Endothelial cell of umbilical vein (primary cell): Measurements from ENCODE around the gene WDR4. TPM values are rescaled to one million over a fixed set of nuclear protein-coding genes. Genes with fewer than 3 reads are reported as not detected.

Experiments used
- BruUV-seq: library from RNA; stranded (reverse); fragments of 400-500 nt; replicated peaks from 2 replicates; lab custom pipeline; 2021; lab: Mats Ljungman, UMichigan
- CTCF ChIA-PET: fragments of 300-600, 350-600 bp; sonication (Branson Sonifier 250); formaldehyde crosslinking; loops from one replicate; lab custom pipeline; 2021; ENCODE audit warnings: antibody characterized with exemption, inconsistent platforms; lab: Charles Lee
- POLR2A ChIA-PET: fragments of 300-600, 350-600 bp; sonication (Branson Sonifier 250); formaldehyde crosslinking; loops from one replicate; lab custom pipeline; 2021; ENCODE audit warnings: antibody characterized with exemption, inconsistent platforms; lab: Charles Lee
- DNase-seq: peaks from one replicate; pipeline ENCODE4 v3.0.0-alpha.2; 2011; ENCODE audit warnings: low read depth, low spot score
- FAIRE-seq: peaks from 2 replicates; lab custom pipeline; 2011; peaks lifted over from hg19 to GRCh38; lab: Jason Lieb, UNC
- H2AFZ ChIP-seq: 2 replicates; pipeline ENCODE4 v1.6.0; 2012; ENCODE audit warnings: low read depth, low read length, control low read depth, inconsistent platforms
- H3K27ac ChIP-seq: 2 replicates; pipeline ENCODE4 v1.5.1; 2011; ENCODE audit warnings: low read depth, mild to moderate bottlenecking, control low read depth, low read length, moderate library complexity; ENCODE audit not compliant: insufficient read depth
- H3K27me3 ChIP-seq, 2 experiments: 2 replicates each; pipeline versions ENCODE4 v1.6.0 to v1.6.1; 2011; ENCODE audit warnings: low read length in 2 of 2, mixed read lengths in 1 of 2; ENCODE audit not compliant: control insufficient read depth in 2 of 2, insufficient read depth in 2 of 2
- H3K36me3 ChIP-seq, 2 experiments: 2 replicates in 1 of 2; 3 replicates in 1 of 2; pipeline ENCODE4 v1.5.1; 2011; ENCODE audit warnings: low read length in 2 of 2, mild to moderate bottlenecking in 1 of 2, moderate library complexity in 1 of 2; ENCODE audit not compliant: control insufficient read depth in 2 of 2, insufficient read depth in 2 of 2; ENCODE audit errors: extremely low read depth in 1 of 2
- H3K4me1 ChIP-seq: 3 replicates; pipeline ENCODE4 v1.5.1; 2011; ENCODE audit warnings: mild to moderate bottlenecking, low read length; ENCODE audit not compliant: control insufficient read depth, insufficient read depth; ENCODE audit errors: extremely low read depth
- H3K4me2 ChIP-seq: 2 replicates; pipeline ENCODE4 v1.6.1; 2011; ENCODE audit warnings: low read length, control low read depth, mixed read lengths; ENCODE audit not compliant: insufficient read depth
- H3K4me3 ChIP-seq, 3 experiments: fragments of 200-600 bp in 1 of 3; sonication (generic), shearing (Covaris generic) in 1 of 3; replicated peaks in 1 of 3; 2 replicates each; pipeline ENCODE4 v1.5.1; 2011 to 2016; ENCODE audit warnings: control low read depth in 3 of 3, low read length in 3 of 3, mild to moderate bottlenecking in 2 of 3, inconsistent platforms in 1 of 3, low read depth in 1 of 3, moderate library complexity in 1 of 3; ENCODE audit not compliant: insufficient read depth in 1 of 3
- H3K79me2 ChIP-seq: 2 replicates; pipeline ENCODE4 v1.6.0; 2012; ENCODE audit warnings: low read length, inconsistent platforms; ENCODE audit not compliant: control insufficient read depth, insufficient read depth
- H3K9ac ChIP-seq: replicated peaks from 2 replicates; pipeline ENCODE3; 2011; ENCODE audit warnings: low read length, control low read depth; ENCODE audit not compliant: insufficient read depth; ENCODE audit errors: extremely low read depth
- H3K9me1 ChIP-seq: replicated peaks from 3 replicates; pipeline ENCODE4 v1.6.0; 2011; ENCODE audit warnings: mild to moderate bottlenecking, low read length; ENCODE audit not compliant: control insufficient read depth, insufficient read depth; ENCODE audit errors: extremely low read depth
- H3K9me3 ChIP-seq: replicated peaks from 2 replicates; pipeline ENCODE4 v1.5.1; 2012; ENCODE audit warnings: low read length, inconsistent platforms; ENCODE audit not compliant: control insufficient read depth, insufficient read depth
- H4K20me1 ChIP-seq: replicated peaks from 2 replicates; pipeline ENCODE3; 2011; ENCODE audit warnings: mild to moderate bottlenecking, low read length; ENCODE audit not compliant: control insufficient read depth, insufficient read depth; ENCODE audit errors: extremely low read depth
- EZH2 ChIP-seq: IDR thresholded peaks from 2 replicates; pipeline ENCODE4 v1.6.1; 2012; ENCODE audit warnings: borderline replicate concordance, low read depth, mild to moderate bottlenecking, moderate library complexity, low read length, inconsistent platforms; ENCODE audit not compliant: severe bottlenecking
- FOS ChIP-seq: IDR thresholded peaks from 2 replicates; pipeline ENCODE4 v1.6.1; 2011; ENCODE audit warnings: mild to moderate bottlenecking, low read length, moderate library complexity, borderline replicate concordance; ENCODE audit not compliant: insufficient read depth
- GATA2 ChIP-seq: IDR thresholded peaks from 2 replicates; pipeline ENCODE4 v1.7.0; 2011; ENCODE audit warnings: low read depth, mild to moderate bottlenecking, moderate library complexity, mixed read lengths, low read length; ENCODE audit not compliant: insufficient read length, insufficient read depth
- JUN ChIP-seq: IDR thresholded peaks from 2 replicates; pipeline ENCODE4 v1.6.1; 2011; ENCODE audit warnings: borderline replicate concordance, low read depth; ENCODE audit not compliant: insufficient read length, insufficient read depth
- MAX ChIP-seq: IDR thresholded peaks from 2 replicates; pipeline ENCODE4 v1.6.1; 2011; ENCODE audit not compliant: insufficient read depth, insufficient read length
- MYC ChIP-seq: IDR thresholded peaks from one replicate; pipeline ENCODE4 v1.6.1; 2011; ENCODE audit warnings: mild to moderate bottlenecking, low read depth, low read length
- POLR2A ChIP-seq: IDR thresholded peaks from 2 replicates; pipeline ENCODE4 v1.6.1; 2012; ENCODE audit warnings: low read depth, mild to moderate bottlenecking, control low read depth, low read length
- POLR2AphosphoS5 ChIP-seq: IDR thresholded peaks from 2 replicates; pipeline ENCODE4 v1.6.1; 2012; ENCODE audit warnings: low read depth, mild to moderate bottlenecking, control low read depth, low read length, moderate library complexity; ENCODE audit not compliant: insufficient read depth
- dilution Hi-C: fragments of 300-500 bp; cut with MboI; formaldehyde crosslinking; loops from one replicate; pipeline ENCODE4 v1.15.0; 2019; ENCODE audit warnings: low sequenced_read_pairs; ENCODE audit not compliant: extremely low pct_ligation_motif_present
- intact Hi-C: fragments of 100-400 bp; cut with micrococcal nuclease; formaldehyde crosslinking; loops from one replicate; pipeline ENCODE4 v1.10.0; 2022
- polyA plus RNA-seq, 4 experiments: library from polyadenylated mRNA; depleted of rRNA in 3 of 4; stranded (reverse) in 3 of 4; unstranded in 1 of 4; fragments of >200 nt; gene quantifications; 2 replicates each; pipeline versions ENCODE4 v1.2.1 to v1.2.3, GENCODE V29; 2011 to 2012; ENCODE audit warnings: missing spikeins in 1 of 4
- total RNA-seq: library from RNA; stranded (reverse); gene quantifications from 2 replicates; pipeline ENCODE4 v1.2.3, GENCODE V29; 2021
- TF ChIP-seq, protein P1 (sequence below), 2 donors: IDR thresholded peaks; 1 replicate in 1 of 2; 2 replicates in 1 of 2; pipeline ENCODE4 v1.5.1; 2011; ENCODE audit warnings: low read length in 2 of 2, mild to moderate bottlenecking in 2 of 2, moderate library complexity in 2 of 2, control low read depth in 1 of 2, inconsistent platforms in 1 of 2, low read depth in 1 of 2; ENCODE audit not compliant: insufficient read depth in 1 of 2; ENCODE audit errors: extremely low read depth in 1 of 2

WDR4 gene
- total and polyA plus RNA-seq, 2 donors (not counting 3 experiments of a cell fraction or from before 2014, with no cell fraction given), result 24.5 to 40.0 TPM

DNA sequence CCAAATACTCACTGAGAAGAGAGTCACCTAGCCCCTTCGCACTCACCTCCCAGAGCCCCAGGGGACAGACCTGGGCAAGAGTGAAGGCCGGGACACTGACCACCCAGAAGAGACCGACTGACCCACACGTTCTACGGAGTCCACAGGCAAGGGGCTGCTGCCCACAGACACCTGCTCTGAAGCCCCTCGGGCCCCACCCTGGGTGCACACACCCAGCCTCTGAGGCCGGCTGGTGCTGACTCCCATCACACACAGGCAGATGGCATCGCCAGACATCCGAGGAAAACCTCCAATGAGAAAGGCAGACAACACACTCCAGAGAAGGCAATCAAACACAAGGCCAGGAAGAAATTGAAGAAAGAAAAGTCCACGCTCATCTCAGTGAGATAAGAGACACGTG is 22.1 kb downstream of the WDR4 start:
- intact Hi-C loops (no loop called here), dilution Hi-C loops (no loop called here)
- POLR2A ChIA-PET, result no interaction called here
- Histone ChIP-seq H3K4me3 (no peak overlapping the region), H2AFZ (no peak overlapping the region), H3K4me1 (peaks cover 10% of the 10 kb centered on the region), H3K79me2 (peaks cover 34% of the 10 kb centered on the region), H3K9ac (no peak overlapping the region), H4K20me1 (no peaks in the 10 kb centered on the region), H3K9me3 (no peaks in the 10 kb centered on the region), H3K27ac (no peak overlapping the region), H3K36me3 (peaks cover 8 to 60% of the 10 kb centered on the region in 2 experiments), H3K27me3 (no peaks in the 10 kb centered on the region), H3K9me1 (no peaks in the 10 kb centered on the region), H3K4me2 (no peak overlapping the region)
- TF ChIP-seq GATA2 (no peak), JUN (no peak), POLR2AphosphoS5 (no peak), FOS (no peak), MAX (no peak), POLR2A (no peak), MYC (no peak), EZH2 (no peak)
- TF ChIP-seq, protein P1, sequence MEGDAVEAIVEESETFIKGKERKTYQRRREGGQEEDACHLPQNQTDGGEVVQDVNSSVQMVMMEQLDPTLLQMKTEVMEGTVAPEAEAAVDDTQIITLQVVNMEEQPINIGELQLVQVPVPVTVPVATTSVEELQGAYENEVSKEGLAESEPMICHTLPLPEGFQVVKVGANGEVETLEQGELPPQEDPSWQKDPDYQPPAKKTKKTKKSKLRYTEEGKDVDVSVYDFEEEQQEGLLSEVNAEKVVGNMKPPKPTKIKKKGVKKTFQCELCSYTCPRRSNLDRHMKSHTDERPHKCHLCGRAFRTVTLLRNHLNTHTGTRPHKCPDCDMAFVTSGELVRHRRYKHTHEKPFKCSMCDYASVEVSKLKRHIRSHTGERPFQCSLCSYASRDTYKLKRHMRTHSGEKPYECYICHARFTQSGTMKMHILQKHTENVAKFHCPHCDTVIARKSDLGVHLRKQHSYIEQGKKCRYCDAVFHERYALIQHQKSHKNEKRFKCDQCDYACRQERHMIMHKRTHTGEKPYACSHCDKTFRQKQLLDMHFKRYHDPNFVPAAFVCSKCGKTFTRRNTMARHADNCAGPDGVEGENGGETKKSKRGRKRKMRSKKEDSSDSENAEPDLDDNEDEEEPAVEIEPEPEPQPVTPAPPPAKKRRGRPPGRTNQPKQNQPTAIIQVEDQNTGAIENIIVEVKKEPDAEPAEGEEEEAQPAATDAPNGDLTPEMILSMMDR (IDR thresholded peaks at IDR 0.05; ENCODE audit: extremely low read depth in 1 of 2, insufficient read depth in 1 of 2, low read depth in 1 of 2, low read length in 2 of 2), result no peak
- CTCF ChIA-PET, result no interaction called here
- FAIRE-seq (no peak), DNase-seq (no peak)
- BruUV-seq, result no TSS peak
